NCI-H2171 treated with DMSO at 0.1 percent for 48 hours (cell line): Measurements from ENCODE around the gene KCNMA1.

Experiments
- DNase-seq: peaks from one replicate; lab custom pipeline; 2025; lab: John Stamatoyannopoulos, UW

Gene KCNMA1

DNA sequence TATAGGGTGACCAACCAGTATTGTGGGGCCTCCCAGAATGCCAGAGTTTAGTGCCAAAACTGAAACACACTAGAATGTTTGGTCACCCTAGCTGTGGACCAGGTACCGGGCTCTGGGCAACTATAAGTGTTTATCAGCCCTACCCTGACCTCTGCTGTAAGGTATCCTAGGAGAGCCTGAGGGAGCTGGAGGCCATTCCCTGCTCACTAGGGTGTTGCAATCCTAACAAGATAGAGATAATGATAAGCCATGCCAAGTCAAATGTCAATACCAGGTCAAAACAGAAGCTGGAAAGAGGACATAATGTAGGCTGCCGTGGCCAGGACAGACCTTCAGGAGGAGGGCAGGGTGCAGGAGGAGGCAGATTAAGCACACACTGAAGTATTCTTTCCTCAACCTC is 151.8 kb downstream of the KCNMA1 start:
- DNase-seq = no peak

GRCh38 chr10:77482072-77482471 is 155.5 kb downstream of the KCNMA1 start:
- DNase-seq = no peak

DNA sequence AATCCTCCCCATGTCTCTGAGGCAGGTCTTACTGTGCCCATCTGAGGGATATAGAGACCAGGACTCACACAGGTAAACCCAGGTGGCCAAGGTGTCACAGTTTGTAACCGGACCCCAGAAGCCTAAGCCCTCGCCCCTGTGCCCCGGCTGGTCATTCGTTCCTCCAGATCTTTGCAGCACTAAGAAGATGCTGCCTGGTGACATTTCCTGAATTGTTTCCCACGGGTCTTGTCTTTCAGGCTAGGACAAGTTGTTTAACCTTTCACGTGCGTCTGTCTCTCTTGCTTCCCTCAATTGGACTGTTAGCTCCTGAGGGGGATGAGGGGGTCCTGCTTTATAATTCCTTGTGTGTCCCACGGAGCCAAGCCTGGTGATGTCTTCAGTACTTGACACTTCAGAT is 158.0 kb downstream of the KCNMA1 start:
- DNase-seq = no peak

GRCh38 chr10:77478962-77479359 is 158.6 kb downstream of the KCNMA1 start:
- no peak for DNase-seq

- no peak for DNase-seq
Measured at GRCh38 chr10:77478247-77478961, 159.2 kb downstream of the KCNMA1 start.

DNA sequence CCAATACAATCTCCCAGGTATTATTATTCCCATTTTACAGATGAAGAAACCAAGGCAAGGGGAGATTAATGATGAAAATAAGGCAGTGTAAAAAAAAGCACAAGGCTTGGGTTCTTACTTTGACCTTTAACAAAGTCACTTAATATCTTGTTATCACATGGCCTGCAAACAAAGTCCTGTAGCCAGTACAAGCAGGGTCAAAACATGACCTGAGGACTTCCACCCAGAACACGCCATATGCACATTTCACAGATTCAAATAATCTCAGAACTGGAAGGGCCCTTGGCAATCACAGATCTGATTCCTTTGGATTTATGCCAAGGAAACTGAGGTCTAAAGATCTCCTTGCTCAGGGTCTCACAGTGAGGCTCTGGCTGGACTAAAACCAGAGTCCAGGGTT is 162.1 kb downstream of the KCNMA1 start:
- no peak for DNase-seq

GRCh38 chr10:77474939-77475338 is 162.7 kb downstream of the KCNMA1 start:
- DNase-seq = no peak

DNA sequence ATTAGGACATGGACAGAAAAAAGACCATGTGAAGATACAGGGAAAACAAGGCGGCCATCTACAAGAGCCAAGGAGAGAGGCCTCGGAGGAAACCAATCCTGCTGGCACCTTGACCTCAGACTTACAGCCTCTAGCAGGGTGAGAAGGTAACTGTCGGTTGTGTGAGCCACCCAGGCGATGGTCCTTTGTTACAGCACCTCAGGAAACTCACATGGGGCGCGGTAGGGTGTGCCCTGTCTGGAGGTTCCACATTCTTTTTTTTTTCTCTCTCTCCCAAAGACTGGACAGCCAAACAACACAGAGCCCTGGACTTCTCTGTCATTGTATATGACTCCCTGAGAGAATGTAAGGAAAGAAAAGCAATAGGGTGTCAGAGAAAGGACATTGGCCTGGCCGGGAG is 163.2 kb downstream of the KCNMA1 start:
- no peak for DNase-seq

DNA sequence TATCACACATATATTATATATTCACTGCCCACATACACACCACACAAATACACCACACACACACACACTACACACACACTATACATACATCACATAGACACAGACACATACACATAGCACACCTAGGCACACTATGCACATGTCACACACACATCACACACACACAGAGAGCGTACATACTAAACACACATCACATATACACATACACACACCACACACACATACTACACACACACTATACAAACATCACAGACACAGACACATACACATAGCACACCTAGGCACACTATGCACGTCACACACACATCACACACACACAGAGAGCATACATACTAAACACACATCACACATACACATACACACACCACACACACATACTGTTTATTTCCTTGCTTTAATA is 165.5 kb downstream of the KCNMA1 start:
- DNase-seq = no peak

- no peak for DNase-seq
Measured at GRCh38 chr10:77471069-77471536, 166.5 kb downstream of the KCNMA1 start.

- peak; percentile 3 for DNase-seq
Measured at GRCh38 chr10:77467422-77467963, 170.1 kb downstream of the KCNMA1 start.

GRCh38 chr10:77463967-77464745 is 173.5 kb downstream of the KCNMA1 start:
- no peak for DNase-seq

DNA sequence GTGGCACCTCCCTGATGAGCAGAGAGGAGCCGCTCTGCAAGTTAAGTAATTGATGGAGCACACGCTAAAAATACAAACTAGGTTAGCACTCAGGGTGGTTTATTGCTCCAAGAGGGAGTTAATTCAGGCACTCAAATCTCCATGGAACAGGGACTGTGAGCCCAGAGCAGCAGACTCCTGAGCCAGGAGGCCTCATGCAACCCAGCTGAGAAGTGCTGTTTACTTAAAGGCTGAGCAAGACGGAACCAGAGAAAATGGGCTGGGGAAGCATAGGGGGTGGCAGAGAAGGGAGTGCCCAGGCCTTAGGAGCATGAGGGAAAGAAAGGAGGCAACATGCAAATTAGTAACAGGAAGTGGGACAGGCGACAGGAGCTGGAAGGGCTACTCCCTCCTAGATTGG is 174.1 kb downstream of the KCNMA1 start:
- DNase-seq = no peak

DNA sequence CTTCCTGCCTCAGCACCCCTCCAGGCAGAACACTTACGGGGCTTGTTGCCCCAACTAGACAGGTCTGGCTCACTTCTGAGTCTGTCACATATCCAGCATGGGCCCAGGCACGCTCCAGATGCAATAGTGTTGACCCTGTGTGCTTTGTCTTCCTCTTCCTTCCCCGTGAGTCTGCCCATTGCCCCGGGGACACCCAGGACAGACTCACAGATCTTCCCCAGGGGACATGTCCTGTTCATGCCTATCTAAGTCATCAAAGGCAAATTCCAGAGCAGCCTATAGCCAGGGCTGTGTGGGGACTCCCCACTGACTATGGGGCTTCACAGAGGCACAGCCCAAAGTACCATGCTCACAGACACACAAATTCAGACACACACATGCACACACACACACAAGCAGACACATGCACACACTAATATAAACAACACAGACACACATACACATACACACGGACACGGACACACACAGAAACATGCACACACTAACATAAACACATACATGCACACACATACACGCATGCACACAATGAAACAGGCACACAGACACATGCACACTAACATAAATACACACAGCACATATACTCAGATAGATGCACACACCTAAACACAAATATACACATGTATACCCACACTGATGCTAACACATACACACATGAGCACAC is 175.8 kb downstream of the KCNMA1 start:
- no peak for DNase-seq

- DNase-seq = no peak
Measured at GRCh38 chr10:77459905-77460304, 177.7 kb downstream of the KCNMA1 start.

GRCh38 chr10:77458986-77459590 is 178.5 kb downstream of the KCNMA1 start:
- no peak for DNase-seq

DNA sequence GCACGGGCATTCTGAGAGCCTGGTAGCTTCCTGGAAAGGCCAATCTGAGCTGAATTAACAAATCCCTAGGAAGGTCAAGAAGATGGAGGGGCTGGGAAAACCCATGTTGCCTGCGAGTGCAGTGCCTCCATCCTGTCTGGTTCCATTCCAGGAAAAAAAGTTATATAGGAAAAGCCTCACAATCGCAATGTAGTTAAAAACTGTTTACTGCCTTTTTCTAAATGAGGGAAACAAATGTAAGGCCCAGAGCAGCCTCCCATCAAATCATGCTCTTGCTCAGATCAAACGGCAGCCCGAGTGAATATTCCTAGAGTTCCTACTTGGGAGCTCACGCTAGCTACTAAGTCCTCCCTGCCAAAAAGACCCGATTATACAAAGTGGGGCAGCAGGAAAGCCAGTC is 179.9 kb downstream of the KCNMA1 start:
- no peak for DNase-seq

GRCh38 chr10:77457266-77457665 is 180.3 kb downstream of the KCNMA1 start:
- DNase-seq = no peak

- peak; percentile 56 for DNase-seq
Measured at GRCh38 chr10:77456414-77456813, 181.2 kb downstream of the KCNMA1 start.

GRCh38 chr10:77455561-77455960 is 182.0 kb downstream of the KCNMA1 start:
- DNase-seq = no peak

GRCh38 chr10:77452952-77453564 is 184.6 kb downstream of the KCNMA1 start:
- no peak for DNase-seq

- DNase-seq = no peak
Measured at GRCh38 chr10:77451886-77452285, 185.7 kb downstream of the KCNMA1 start.
